Upper lobe of left lung (tissue), 6 donors: ENCODE results near the gene RFTN2. TPM values are rescaled to one million over a fixed set of nuclear protein-coding genes. Genes with fewer than 3 reads are reported as not detected.
"Not testable (repeated sequence)": the region's sequence is repeated elsewhere in the genome, so short reads cannot be mapped to it uniquely, and the experiment has no call there.

Experiments
- ATAC-seq, 2 donors: fragments of 200-7000 bp; cut with Tn5 transposase; one replicate each; pipeline ENCODE4 v1.9.1; 2022; ENCODE audit warnings: mild to moderate bottlenecking in 2 of 2, moderate library complexity in 2 of 2; ENCODE audit not compliant: low FRiP score in 2 of 2
- DNase-seq, 2 donors: peaks; one replicate each; pipeline ENCODE4 v3.0.0-alpha.2; 2019 to 2020
- H3K27ac ChIP-seq, 4 donors: fragments of 200-600 bp; sonication (generic); one replicate each; pipeline ENCODE4 v1.5.1; 2016 to 2019
- H3K27me3 ChIP-seq, 4 donors: fragments of 200-600 bp; sonication (generic); one replicate each; pipeline ENCODE4 v1.5.1; 2017 to 2019
- H3K36me3 ChIP-seq, 4 donors: fragments of 200-600 bp; sonication (generic); one replicate each; pipeline ENCODE4 v1.5.1; 2016 to 2019
- H3K4me1 ChIP-seq, 4 donors: fragments of 200-600 bp; sonication (generic); one replicate each; pipeline ENCODE4 v1.5.1; 2018 to 2019
- H3K4me3 ChIP-seq, 4 donors: fragments of 200-600 bp; sonication (generic); one replicate each; pipeline ENCODE4 v1.5.1; 2017 to 2019; ENCODE audit warnings: mild to moderate bottlenecking in 2 of 4, moderate library complexity in 1 of 4
- H3K9me3 ChIP-seq, 4 donors: fragments of 200-600 bp; sonication (generic); one replicate each; pipeline ENCODE4 v1.5.1; 2018 to 2019
- CTCF ChIP-seq, 6 experiments: fragments of 450-650 bp in 4 of 6; fragments of 200-600 bp in 2 of 6; sonication (generic) in 2 of 6; IDR thresholded peaks; one replicate each; pipeline ENCODE4 v1.5.1; 2016 to 2019; ENCODE audit warnings: antibody characterized with exemption in 6 of 6
- EP300 ChIP-seq, 4 donors: sonication (generic); formaldehyde crosslinking; IDR thresholded peaks; one replicate each; pipeline ENCODE4 v1.5.1; 2017; ENCODE audit warnings: antibody characterized with exemption in 4 of 4, control low read depth in 2 of 4
- POLR2A ChIP-seq, 4 donors: fragments of 450-650 bp; IDR thresholded peaks; one replicate each; pipeline ENCODE4 v1.5.1; 2016 to 2017; ENCODE audit warnings: antibody characterized with exemption in 4 of 4, mild to moderate bottlenecking in 2 of 4
- POLR2AphosphoS5 ChIP-seq, 2 donors: sonication (generic); formaldehyde crosslinking; IDR thresholded peaks; one replicate each; pipeline ENCODE4 v1.5.1; 2017; ENCODE audit warnings: antibody characterized with exemption in 2 of 2
- WGBS, 2 donors: methylation state at CpG; one replicate each; pipeline ENCODE4 v1.1.5; 2017 to 2018; 5-methylcytosine and 5-hydroxymethylcytosine counted together
- total RNA-seq, 6 donors: library from RNA; depleted of rRNA in 4 of 6; stranded (reverse); fragments of >200 nt in 4 of 6; gene quantifications; one replicate each; pipeline versions ENCODE4 v1.1.0 to v1.2.1, GENCODE V29; 2016 to 2021
- donor health status: DM: no; HTN: no; CAD: no; lungs with moderate emphysema.
- donor health status: DM: no; HTN: yes; CAD: no; lungs with severe emphysema.

The RFTN2 gene
- total RNA-seq, result 1 to 10 TPM; 1.0 to 7.0 (median 2.8) TPM

GRCh38 chr2:197675246-197675645 lies at the start of gene RFTN2:
RFTN2 (minus strand) TSS chr2:197675587; CDS start chr2:197675458, 129 bp downstream.
- no peak for DNase-seq
- no peaks in the 10 kb centered on the region for H3K36me3 ChIP-seq
- H3K27me3 ChIP-seq, result no peaks in the 10 kb centered on the region
- 65 to 68% methylated on average over 3 of the region's 3 CpGs for WGBS, 2 donors
- no peak for ATAC-seq
- H3K4me1 ChIP-seq, result peaks cover 0 to 10% (median 0%) of the 10 kb centered on the region in 4 donors
- H3K9me3 ChIP-seq, result no peaks in the 10 kb centered on the region
- H3K4me3 ChIP-seq, result peak within 1 kb of the TSS in 3 of 4 donors; percentile 13 to 38 (median 31)
- H3K27ac ChIP-seq, result peak within 1 kb of the TSS in 3 of 4 donors; percentile 37 to 64 (median 39)
- TF ChIP-seq CTCF (IDR thresholded peaks at IDR 0.05), result no peak
- no peak for TF ChIP-seq POLR2AphosphoS5 (IDR thresholded peaks at IDR 0.05)
- TF ChIP-seq EP300 (IDR thresholded peaks at IDR 0.05), result no peak
- TF ChIP-seq POLR2A (IDR thresholded peaks at IDR 0.05), result no peak

GRCh38 chr2:197717863-197718262 lies 42.5 kb upstream of the RFTN2 start:
- TF ChIP-seq EP300 (IDR thresholded peaks at IDR 0.05) (no peak), CTCF (IDR thresholded peaks at IDR 0.05) (no peak), POLR2A (IDR thresholded peaks at IDR 0.05) (no peak), POLR2AphosphoS5 (IDR thresholded peaks at IDR 0.05) (no peak)
- Histone ChIP-seq H3K27ac (no peak overlapping the region), H3K36me3 (no peaks in the 10 kb centered on the region), H3K27me3 (no peaks in the 10 kb centered on the region), H3K4me1 (no peaks in the 10 kb centered on the region), H3K9me3 (no peaks in the 10 kb centered on the region), H3K4me3 (no peak overlapping the region)
- 91% methylated on average over 2 of the region's 2 CpGs for whole genome bisulfite sequencing, 2 donors
- no peak for ATAC-seq
- no peak for DNase-seq

- no peaks in the 10 kb centered on the region for H3K27me3 ChIP-seq
- WGBS, 2 donors, result 89 to 93% methylated on average over 3 of the region's 3 CpGs
- H3K27ac ChIP-seq, result no peak overlapping the region
- ATAC-seq (no peak), DNase-seq (no peak)
- no peaks in the 10 kb centered on the region for H3K9me3 ChIP-seq
- TF ChIP-seq EP300 (IDR thresholded peaks at IDR 0.05), result no peak
- TF ChIP-seq POLR2AphosphoS5 (IDR thresholded peaks at IDR 0.05), result no peak
- no peak for TF ChIP-seq POLR2A (IDR thresholded peaks at IDR 0.05)
- no peak for TF ChIP-seq CTCF (IDR thresholded peaks at IDR 0.05)
- H3K4me3 ChIP-seq, result no peak overlapping the region
- peaks cover 4 to 15% (median 8%) of the 10 kb centered on the region in 4 donors for H3K4me1 ChIP-seq
- H3K36me3 ChIP-seq, result peaks cover 0 to 7% (median 0%) of the 10 kb centered on the region in 4 donors
Measured at GRCh38 chr2:197713271-197713670, 37.9 kb upstream of the RFTN2 start.

- H3K27me3 ChIP-seq, result no peaks in the 10 kb centered on the region
- TF ChIP-seq CTCF (IDR thresholded peaks at IDR 0.05) (no peak), POLR2A (IDR thresholded peaks at IDR 0.05) (no peak), EP300 (IDR thresholded peaks at IDR 0.05) (no peak), POLR2AphosphoS5 (IDR thresholded peaks at IDR 0.05) (no peak)
- DNase-seq, result no peak
- H3K9me3 ChIP-seq, result no peaks in the 10 kb centered on the region
- H3K4me3 ChIP-seq, result no peak overlapping the region
- H3K36me3 ChIP-seq, result peaks cover 0 to 7% (median 0%) of the 10 kb centered on the region in 4 donors
- peaks cover 21 to 32% (median 24%) of the 10 kb centered on the region in 4 donors for H3K4me1 ChIP-seq
- ATAC-seq, result no peak
- H3K27ac ChIP-seq, result no peak overlapping the region
Measured at GRCh38 chr2:197711578-197711977, 36.2 kb upstream of the RFTN2 start.

GRCh38 chr2:197710424-197711042 lies 35.1 kb upstream of the RFTN2 start:
- no peaks in the 10 kb centered on the region for H3K27me3 ChIP-seq
- DNase-seq, result no peak
- H3K27ac ChIP-seq, result no peak overlapping the region
- no peak overlapping the region for H3K4me3 ChIP-seq
- H3K36me3 ChIP-seq, result peaks cover 0 to 7% (median 0%) of the 10 kb centered on the region in 4 donors
- H3K4me1 ChIP-seq, result peaks cover 28 to 42% (median 30%) of the 10 kb centered on the region in 4 donors
- no peaks in the 10 kb centered on the region for H3K9me3 ChIP-seq
- ATAC-seq, result no peak
- no peak for TF ChIP-seq POLR2A (IDR thresholded peaks at IDR 0.05)
- TF ChIP-seq POLR2AphosphoS5 (IDR thresholded peaks at IDR 0.05), result no peak
- no peak for TF ChIP-seq CTCF (IDR thresholded peaks at IDR 0.05)
- no peak for TF ChIP-seq EP300 (IDR thresholded peaks at IDR 0.05)

- not testable (repeated sequence) for H3K4me3 ChIP-seq, H3K9me3 ChIP-seq, H3K27ac ChIP-seq, H3K27me3 ChIP-seq, DNase-seq, H3K36me3 ChIP-seq, ATAC-seq
- WGBS, 2 donors, result 91 to 93% methylated on average over 7 of the region's 7 CpGs
- peaks cover 29 to 46% (median 32%) of the 10 kb centered on the region in 4 donors for H3K4me1 ChIP-seq
Measured at GRCh38 chr2:197709140-197709539, 33.8 kb upstream of the RFTN2 start.
